Skeletal muscle satellite cell (primary cell): Measurements from ENCODE around the gene REL.

ENCODE experiments used
- H3K27me3 ChIP-seq: 2 replicates; pipeline ENCODE4 v1.7.0; 2013; ENCODE audit warnings: low read length; ENCODE audit not compliant: control insufficient read depth, insufficient read depth
- H3K36me3 ChIP-seq: 2 replicates; pipeline ENCODE4 v1.7.0; 2013; ENCODE audit warnings: mild to moderate bottlenecking, control low read depth, low read length; ENCODE audit not compliant: insufficient read depth
- H3K4me1 ChIP-seq: 2 replicates; pipeline ENCODE4 v1.7.0; 2013; ENCODE audit warnings: low read length; ENCODE audit not compliant: control insufficient read depth, insufficient read depth
- H3K4me2 ChIP-seq: 2 replicates; pipeline ENCODE4 v1.7.0; 2013; ENCODE audit warnings: mild to moderate bottlenecking, low read length
- H3K4me3 ChIP-seq: 2 replicates; pipeline ENCODE4 v1.7.0; 2013; ENCODE audit warnings: low read length
- H3K9ac ChIP-seq: 2 replicates; pipeline ENCODE4 v1.7.0; 2013; ENCODE audit warnings: mild to moderate bottlenecking, low read depth, low read length, moderate library complexity
- H3K9me3 ChIP-seq: replicated peaks from 2 replicates; pipeline ENCODE4 v1.7.0; 2013; ENCODE audit warnings: mild to moderate bottlenecking, control low read depth, low read length

Gene REL

DNA sequence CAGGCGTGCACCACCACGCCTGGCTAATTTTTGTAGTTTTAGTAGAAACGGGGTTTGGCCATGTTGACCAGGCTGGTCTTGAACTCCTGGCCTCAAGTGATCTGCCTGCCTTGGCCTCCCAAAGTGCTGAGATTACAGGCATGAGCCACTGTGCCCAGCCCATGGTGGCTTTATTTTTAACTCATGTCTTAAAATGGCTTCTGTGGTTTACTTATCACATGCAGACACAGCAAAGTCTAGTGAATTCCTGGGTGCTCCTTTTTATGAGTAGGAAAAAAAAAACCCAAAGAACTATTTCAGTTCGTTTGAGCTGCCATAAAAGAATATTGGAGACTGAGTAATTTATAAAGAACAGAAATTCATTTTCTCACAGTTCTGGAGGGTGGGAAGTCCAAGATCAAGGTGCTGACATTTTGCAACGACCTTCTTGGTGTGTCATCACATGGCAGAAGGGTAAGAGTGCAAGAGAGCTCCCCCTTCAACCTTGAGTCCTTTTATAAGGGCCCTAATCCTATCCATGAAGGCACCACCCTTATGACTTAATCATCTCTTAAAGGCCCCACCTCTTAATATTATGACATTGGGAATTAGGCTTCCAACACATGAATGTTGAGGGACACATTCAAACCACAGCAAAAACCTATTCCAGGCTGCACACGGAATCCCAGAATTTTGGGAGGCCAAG is 12.6 kb upstream of the REL start:
- Histone ChIP-seq H3K36me3 (no peaks in the 10 kb centered on the region), H3K9me3 (no peaks in the 10 kb centered on the region), H3K27me3 (no peaks in the 10 kb centered on the region), H3K4me3 (no peak overlapping the region), H3K4me1 (no peaks in the 10 kb centered on the region), H3K9ac (no peak overlapping the region), H3K4me2 (no peak overlapping the region)

DNA sequence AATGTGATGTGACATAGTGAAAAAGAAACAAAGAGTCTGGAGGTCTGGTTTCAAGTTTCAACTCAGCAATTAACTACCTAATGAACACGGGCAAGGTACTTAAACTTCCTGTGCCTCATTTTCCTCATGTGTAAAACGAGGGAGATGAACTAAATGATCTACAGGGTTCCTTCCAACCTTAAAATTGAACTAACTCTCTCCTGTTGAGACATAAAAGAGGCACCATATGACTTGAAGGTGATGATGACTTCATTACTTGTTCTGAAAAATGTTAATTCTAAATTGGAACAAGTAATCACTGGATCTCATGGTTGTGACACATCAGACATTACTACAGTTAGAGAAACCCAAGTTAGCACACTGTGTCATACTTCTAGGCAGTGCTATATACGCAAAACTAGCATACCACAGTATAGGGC is 8.9 kb upstream of the REL start:
- Histone ChIP-seq H3K9me3 (no peaks in the 10 kb centered on the region), H3K4me1 (no peaks in the 10 kb centered on the region), H3K9ac (no peak overlapping the region), H3K36me3 (no peaks in the 10 kb centered on the region), H3K27me3 (no peaks in the 10 kb centered on the region), H3K4me2 (no peak overlapping the region), H3K4me3 (no peak overlapping the region)

DNA sequence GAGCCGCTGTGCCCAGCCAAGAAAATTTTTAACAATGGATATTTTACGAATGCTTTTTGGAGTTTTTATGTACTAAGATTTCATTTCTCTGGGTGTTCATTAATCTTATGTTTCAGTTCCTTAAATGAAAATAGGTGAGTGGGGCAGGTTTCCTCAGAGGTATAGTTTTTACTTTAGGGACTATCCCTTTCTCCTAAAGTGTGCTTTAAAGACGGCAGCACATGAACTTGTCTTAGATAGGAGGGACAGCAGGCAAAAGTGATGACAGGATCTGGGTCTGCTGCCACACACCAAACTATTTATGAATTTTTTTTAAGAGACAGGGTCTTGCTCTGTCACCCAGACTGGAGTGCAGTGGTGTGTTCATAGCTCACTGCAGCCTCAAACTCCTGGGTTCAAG is 8.0 kb upstream of the REL start:
- Histone ChIP-seq H3K4me1 (no peaks in the 10 kb centered on the region), H3K9me3 (no peaks in the 10 kb centered on the region), H3K4me3 (no peak overlapping the region), H3K4me2 (no peak overlapping the region), H3K27me3 (no peaks in the 10 kb centered on the region), H3K36me3 (no peaks in the 10 kb centered on the region), H3K9ac (no peak overlapping the region)

DNA sequence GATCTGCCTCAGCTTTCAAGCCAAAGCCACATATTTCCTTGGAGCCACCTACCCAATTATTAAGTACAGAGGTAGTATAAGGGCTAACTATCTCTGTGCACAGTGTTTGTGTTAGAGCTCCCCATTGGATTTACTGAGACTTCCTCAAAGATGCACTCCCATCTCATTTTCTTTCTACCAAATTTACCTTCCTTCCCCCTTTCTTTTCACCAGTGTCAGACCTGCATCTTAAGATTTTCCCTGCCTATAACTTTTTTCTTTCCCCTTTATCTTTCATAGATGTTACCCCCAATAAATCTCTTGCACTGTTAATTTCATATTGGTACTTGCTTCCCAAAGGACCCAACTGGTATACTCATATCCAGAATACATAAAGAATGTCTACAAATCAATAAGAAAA is 5.9 kb upstream of the REL start:
- Histone ChIP-seq H3K36me3 (no peaks in the 10 kb centered on the region), H3K4me3 (no peak overlapping the region)

DNA sequence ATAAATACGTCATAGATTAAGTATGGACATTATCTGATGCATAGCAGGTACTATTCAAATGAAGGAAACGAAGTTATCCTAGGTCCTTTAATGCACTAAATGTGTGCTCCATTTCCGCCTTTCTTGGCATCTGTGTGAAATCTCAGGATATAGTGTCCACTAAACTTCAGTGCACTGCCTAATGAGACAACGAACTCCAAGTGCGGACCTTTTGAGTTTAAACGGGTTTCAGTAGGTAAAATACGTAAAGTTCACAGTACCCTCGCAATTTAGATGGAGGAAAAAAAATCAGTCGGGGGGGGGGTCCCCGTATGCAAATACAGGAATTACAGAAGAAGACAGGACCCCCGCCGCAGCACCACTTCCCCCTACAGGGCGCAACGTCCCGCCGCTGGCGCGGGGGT is 729 bp upstream of the REL start:
- H3K4me1 ChIP-seq, result peaks cover 6% of the 10 kb centered on the region
- peak overlapping the region; percentile 98 for H3K9ac ChIP-seq
- H3K9me3 ChIP-seq, result no peaks in the 10 kb centered on the region
- H3K36me3 ChIP-seq, result no peaks in the 10 kb centered on the region
- H3K27me3 ChIP-seq, result no peaks in the 10 kb centered on the region
- peak overlapping the region; percentile 99 for H3K4me3 ChIP-seq
- H3K4me2 ChIP-seq, result peak overlapping the region; percentile 86

More for the DNA sequence above, 5.9 kb upstream of the REL start:
- Histone ChIP-seq H3K4me1 (no peaks in the 10 kb centered on the region), H3K9me3 (no peaks in the 10 kb centered on the region), H3K4me2 (no peak overlapping the region), H3K9ac (no peak overlapping the region), H3K27me3 (no peaks in the 10 kb centered on the region)

DNA sequence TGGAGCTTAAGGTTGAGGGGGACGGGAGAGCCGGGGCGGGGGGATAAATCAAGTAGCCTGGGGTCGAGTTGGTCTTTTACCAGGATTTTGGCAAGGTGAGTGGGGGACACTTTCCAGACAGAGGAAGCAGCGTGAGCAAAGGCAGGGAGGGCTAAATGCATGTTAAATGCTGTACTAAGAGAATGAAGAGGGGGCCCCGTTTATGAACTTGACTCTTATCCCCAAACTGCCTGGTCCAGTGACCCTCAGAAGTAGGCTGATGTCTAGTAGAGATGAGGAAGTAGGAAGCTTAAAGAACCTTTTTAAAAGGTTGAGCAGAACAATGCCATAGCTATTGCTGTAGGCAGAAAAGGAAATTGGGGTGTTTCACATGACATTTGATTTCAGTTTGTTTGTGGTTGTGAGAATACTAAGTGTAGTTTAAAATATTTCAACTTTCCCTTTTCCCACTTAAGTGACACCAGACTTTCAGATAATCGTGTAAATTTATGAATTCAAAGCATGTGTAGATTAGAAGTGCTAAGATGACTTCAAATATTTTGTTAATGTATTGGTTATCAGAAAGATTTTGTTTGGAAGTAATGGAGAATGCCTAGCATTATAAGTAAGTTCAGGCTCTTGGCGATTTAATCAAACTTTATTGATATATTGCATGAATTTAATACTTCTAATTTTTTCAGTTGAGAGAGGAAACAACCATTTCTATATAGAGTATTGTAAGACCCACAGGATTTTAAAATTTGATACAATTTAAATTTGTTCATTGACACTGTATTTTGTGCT is 1.8 kb downstream of the REL start:
- no peaks in the 10 kb centered on the region for H3K27me3 ChIP-seq
- no peaks in the 10 kb centered on the region for H3K36me3 ChIP-seq
- peak overlapping the region; percentile 86 for H3K4me2 ChIP-seq
- no peaks in the 10 kb centered on the region for H3K9me3 ChIP-seq
- peak overlapping the region; percentile 99 for H3K4me3 ChIP-seq
- peak overlapping the region; percentile 98 for H3K9ac ChIP-seq
- peaks cover 6% of the 10 kb centered on the region for H3K4me1 ChIP-seq

DNA sequence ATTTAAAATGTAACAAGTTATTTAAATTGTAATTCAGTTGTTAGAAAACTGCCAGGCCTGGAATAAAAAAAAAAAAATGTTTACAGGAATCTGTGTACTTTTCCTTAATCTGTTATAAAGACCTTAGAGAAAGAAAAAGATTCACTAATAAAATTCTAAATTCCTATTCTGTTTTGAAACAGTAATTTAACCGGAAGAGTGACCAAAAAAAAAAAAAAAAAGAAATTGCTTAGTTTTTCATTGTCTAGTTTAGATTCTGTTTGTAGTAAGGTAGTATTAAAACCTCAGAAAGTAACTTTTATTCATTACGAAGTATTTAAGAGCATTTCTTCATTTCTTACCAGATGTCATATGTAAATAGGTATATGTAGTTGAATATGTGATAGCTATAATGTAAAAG is 2.5 kb downstream of the REL start:
- Histone ChIP-seq H3K9me3 (no peaks in the 10 kb centered on the region), H3K4me1 (peaks cover 6% of the 10 kb centered on the region), H3K4me2 (peak overlapping the region; percentile 86), H3K27me3 (no peaks in the 10 kb centered on the region), H3K4me3 (peak overlapping the region; percentile 27), H3K36me3 (no peaks in the 10 kb centered on the region), H3K9ac (peak overlapping the region; percentile 98)

DNA sequence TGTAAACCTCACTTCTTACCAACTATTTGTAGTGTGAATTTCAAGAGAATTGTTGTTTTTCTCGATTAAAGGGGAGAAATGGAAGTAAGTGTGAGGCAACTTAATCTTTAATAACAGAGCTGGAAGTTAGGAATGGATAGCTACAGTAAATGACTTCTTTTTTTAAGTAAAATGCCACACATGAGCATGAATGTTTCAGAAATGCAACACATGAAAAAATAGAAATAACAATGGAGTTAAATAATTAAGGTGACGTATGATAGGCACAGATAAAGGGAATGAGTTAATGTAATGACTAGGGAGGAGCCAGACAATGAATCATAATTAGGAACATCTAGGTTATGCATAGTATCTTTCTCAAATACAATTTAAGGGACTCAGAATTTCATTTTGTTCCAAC is 3.4 kb downstream of the REL start:
- Histone ChIP-seq H3K9me3 (no peaks in the 10 kb centered on the region), H3K4me3 (no peak overlapping the region), H3K9ac (peak overlapping the region; percentile 98), H3K4me1 (peaks cover 6% of the 10 kb centered on the region), H3K27me3 (no peaks in the 10 kb centered on the region), H3K36me3 (no peaks in the 10 kb centered on the region), H3K4me2 (peak overlapping the region; percentile 86)

DNA sequence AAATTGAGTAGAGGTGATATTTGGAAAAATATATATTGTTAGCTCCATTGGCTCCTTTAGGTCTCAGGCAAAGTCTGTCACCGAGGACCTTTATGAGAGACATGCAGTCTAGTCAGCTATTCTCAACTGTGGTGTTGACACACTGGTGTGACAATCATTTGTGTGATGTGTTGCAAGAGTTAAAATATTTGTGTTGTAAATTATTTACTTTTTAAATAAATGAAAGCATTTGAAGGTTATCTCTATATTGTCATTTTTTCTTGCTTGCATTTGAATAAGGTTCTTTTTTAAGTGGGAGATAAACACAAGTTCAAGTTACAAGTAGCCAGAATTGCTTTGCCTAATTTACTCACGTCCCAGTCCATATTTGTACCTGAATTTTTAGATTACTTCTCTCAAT is 4.3 kb downstream of the REL start:
- no peaks in the 10 kb centered on the region for H3K27me3 ChIP-seq
- H3K9me3 ChIP-seq, result no peaks in the 10 kb centered on the region
- H3K4me2 ChIP-seq, result no peak overlapping the region
- H3K4me1 ChIP-seq, result peaks cover 6% of the 10 kb centered on the region
- no peak overlapping the region for H3K4me3 ChIP-seq
- H3K9ac ChIP-seq, result no peak overlapping the region
- no peaks in the 10 kb centered on the region for H3K36me3 ChIP-seq

DNA sequence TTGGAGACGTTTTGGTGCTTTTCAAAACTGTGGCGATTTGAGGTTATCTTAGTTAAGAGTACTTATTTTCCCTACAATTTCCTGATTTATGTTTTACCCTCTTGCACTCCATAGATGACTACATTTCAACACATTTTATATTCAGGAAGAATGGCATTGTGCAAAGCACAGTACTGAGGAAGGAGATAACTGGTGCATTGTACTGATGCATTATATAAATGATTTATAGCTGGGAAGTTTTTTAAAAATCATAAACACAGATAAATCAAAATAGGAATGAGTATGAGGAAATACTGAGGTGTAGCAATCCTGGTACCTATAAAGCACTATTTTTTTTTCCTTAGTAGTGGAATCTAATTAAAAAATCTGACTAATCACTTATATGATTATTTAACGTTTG is 5.6 kb downstream of the REL start:
- H3K9me3 ChIP-seq, result no peaks in the 10 kb centered on the region
- no peak overlapping the region for H3K9ac ChIP-seq
- H3K4me3 ChIP-seq, result no peak overlapping the region
- H3K4me1 ChIP-seq, result peaks cover 6% of the 10 kb centered on the region
- no peaks in the 10 kb centered on the region for H3K36me3 ChIP-seq
- H3K4me2 ChIP-seq, result no peak overlapping the region
- H3K27me3 ChIP-seq, result no peaks in the 10 kb centered on the region

DNA sequence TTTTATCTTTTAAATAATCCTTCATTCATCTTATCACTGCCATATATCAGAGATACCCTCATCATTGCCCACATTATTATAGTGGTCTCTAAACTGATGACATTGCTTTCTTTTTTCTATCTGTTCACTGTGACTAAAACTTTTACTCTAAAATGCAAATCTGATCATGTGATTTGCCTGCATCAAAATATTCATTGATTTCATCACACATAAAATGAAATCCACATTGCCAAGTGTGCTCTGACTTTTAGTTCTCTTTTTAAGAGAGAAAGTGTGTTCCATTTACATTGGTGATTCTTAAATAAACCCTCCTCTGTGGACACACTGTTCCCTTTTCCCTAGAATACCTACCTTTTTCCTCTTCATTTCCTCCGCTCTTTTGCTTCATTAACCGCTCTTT is 7.5 kb downstream of the REL start:
- Histone ChIP-seq H3K4me2 (no peak overlapping the region), H3K9me3 (no peaks in the 10 kb centered on the region), H3K4me3 (no peak overlapping the region), H3K4me1 (peaks cover 6% of the 10 kb centered on the region), H3K36me3 (peaks cover 3% of the 10 kb centered on the region), H3K9ac (no peak overlapping the region), H3K27me3 (no peaks in the 10 kb centered on the region)
